Peyer's patch (tissue), 4 donors: Measurements from ENCODE around the gene IMPG1.

ENCODE experiments used
- POLR2A ChIP-seq, 2 donors: fragments of 450-650 bp; IDR thresholded peaks; one replicate each; pipeline ENCODE4 v1.5.1; 2017; ENCODE audit warnings: antibody characterized with exemption in 2 of 2, mild to moderate bottlenecking in 2 of 2, moderate library complexity in 2 of 2
- TF ChIP-seq, protein P1 (sequence below), 6 experiments: fragments of 450-650 bp in 4 of 6; fragments of 200-600 bp in 2 of 6; sonication (generic) in 1 of 6; IDR thresholded peaks; one replicate each; pipeline ENCODE4 v1.5.1; 2017 to 2019; ENCODE audit warnings: antibody characterized with exemption in 6 of 6, mild to moderate bottlenecking in 3 of 6, moderate library complexity in 1 of 6

DNA sequence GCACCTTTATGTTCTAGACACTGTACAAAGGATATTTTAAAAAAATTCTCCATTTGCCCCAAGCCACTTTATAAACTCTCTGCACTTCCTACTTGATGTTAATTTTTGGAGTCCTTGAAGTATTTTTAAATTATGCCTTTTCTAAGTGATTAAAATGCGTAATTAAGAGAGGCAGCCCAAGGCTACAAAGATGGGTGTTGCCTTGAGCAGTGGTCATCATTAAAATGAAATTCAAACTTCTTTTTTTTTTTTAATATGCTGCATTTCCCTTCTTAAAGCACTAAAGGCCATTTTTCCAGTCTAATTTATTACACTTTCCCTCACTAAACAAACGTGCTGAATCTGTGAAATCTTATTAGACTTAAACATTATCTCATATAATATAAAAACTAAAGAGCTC is 102.4 kb downstream of the IMPG1 start:
- no peak for TF ChIP-seq POLR2A (IDR thresholded peaks at IDR 0.05)
- TF ChIP-seq, protein P1, sequence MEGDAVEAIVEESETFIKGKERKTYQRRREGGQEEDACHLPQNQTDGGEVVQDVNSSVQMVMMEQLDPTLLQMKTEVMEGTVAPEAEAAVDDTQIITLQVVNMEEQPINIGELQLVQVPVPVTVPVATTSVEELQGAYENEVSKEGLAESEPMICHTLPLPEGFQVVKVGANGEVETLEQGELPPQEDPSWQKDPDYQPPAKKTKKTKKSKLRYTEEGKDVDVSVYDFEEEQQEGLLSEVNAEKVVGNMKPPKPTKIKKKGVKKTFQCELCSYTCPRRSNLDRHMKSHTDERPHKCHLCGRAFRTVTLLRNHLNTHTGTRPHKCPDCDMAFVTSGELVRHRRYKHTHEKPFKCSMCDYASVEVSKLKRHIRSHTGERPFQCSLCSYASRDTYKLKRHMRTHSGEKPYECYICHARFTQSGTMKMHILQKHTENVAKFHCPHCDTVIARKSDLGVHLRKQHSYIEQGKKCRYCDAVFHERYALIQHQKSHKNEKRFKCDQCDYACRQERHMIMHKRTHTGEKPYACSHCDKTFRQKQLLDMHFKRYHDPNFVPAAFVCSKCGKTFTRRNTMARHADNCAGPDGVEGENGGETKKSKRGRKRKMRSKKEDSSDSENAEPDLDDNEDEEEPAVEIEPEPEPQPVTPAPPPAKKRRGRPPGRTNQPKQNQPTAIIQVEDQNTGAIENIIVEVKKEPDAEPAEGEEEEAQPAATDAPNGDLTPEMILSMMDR (IDR thresholded peaks at IDR 0.05) = no peak
